Psoas muscle (tissue), 8 donors: ENCODE data around the gene GPR152. TPM values are rescaled to one million over a fixed set of nuclear protein-coding genes. Genes with fewer than 3 reads are reported as not detected.

ENCODE experiments used
- ATAC-seq, 4 donors: fragments of 200-7000 bp; cut with Tn5 transposase; one replicate each; pipeline ENCODE4 v1.9.1; 2020; ENCODE audit warnings: moderate library complexity in 3 of 4, mild to moderate bottlenecking in 2 of 4
- DNase-seq, 2 donors: peaks; one replicate each; pipeline ENCODE4 v3.0.0-alpha.2; 2020
- H3K27ac ChIP-seq: fragments of 200-600 bp; one replicate; pipeline ENCODE4 v1.8.0; 2022
- H3K27me3 ChIP-seq, 3 donors: fragments of 200-600 bp in 1 of 3; one replicate each; pipeline versions ENCODE4 v1.6.1 to v1.8.0; 2013 to 2022; ENCODE audit warnings: low read length in 2 of 3, mild to moderate bottlenecking in 2 of 3, moderate library complexity in 1 of 3; ENCODE audit not compliant: insufficient read depth in 3 of 3
- H3K36me3 ChIP-seq, 2 donors: fragments of 200-600 bp in 1 of 2; one replicate each; pipeline versions ENCODE4 v1.6.1 to v1.8.0; 2013 to 2022; ENCODE audit warnings: low read depth in 1 of 2, mild to moderate bottlenecking in 1 of 2, moderate library complexity in 1 of 2; ENCODE audit not compliant: insufficient read depth in 1 of 2
- H3K4me1 ChIP-seq: fragments of 200-600 bp; one replicate; pipeline ENCODE4 v1.8.0; 2022
- H3K4me3 ChIP-seq: fragments of 200-600 bp; one replicate; pipeline ENCODE4 v1.8.0; 2022; ENCODE audit warnings: mild to moderate bottlenecking
- H3K9me3 ChIP-seq: fragments of 200-600 bp; one replicate; pipeline ENCODE4 v1.8.0; 2022
- CTCF ChIP-seq: fragments of 200-600 bp; IDR thresholded peaks from one replicate; pipeline ENCODE4 v1.8.0; 2022; ENCODE audit warnings: antibody characterized with exemption
- WGBS, 3 donors: extraction: QIAGEN DNeasy Blood & Tissue Kit; methylation state at CpG; one replicate each; pipeline versions ENCODE4 v1.1.6 to v1.1.7; 2013; 5-methylcytosine and 5-hydroxymethylcytosine counted together
- intact Hi-C, 2 donors: fragments of 100-400 bp; cut with DNase I; formaldehyde crosslinking; loops; one replicate each; pipeline versions ENCODE4 v1.11.0 to v1.14.2; 2022
- polyA plus RNA-seq, 3 donors: library from polyadenylated mRNA; stranded (reverse); fragments of 200-250 nt; gene quantifications; one replicate each; pipeline ENCODE4 v1.2.3, GENCODE V29; 2013
- total RNA-seq, 4 donors: library from RNA; stranded (reverse); fragmentation: NEBNext Ultra II Directional in 2 of 4; extraction: Animal tissue kit (Norgen Biotek cat#: 25700) in 2 of 4; gene quantifications; one replicate each; pipeline versions ENCODE4 v1.2.1 to v1.2.4, GENCODE V29; 2021 to 2023
- donor health status: healthy with polysubstance abuse.
- donor health status: DM: no; HTN: no; CAD: no; lungs with moderate emphysema.
- donor health status: Bipolar disorder and iron deficiency.
- donor health status: healthy.
- donor health status: DM: yes; HTN: yes; CAD: no.
- donor health status: DM: no; HTN: no; CAD: no.
- donor health status: DM: no; HTN: no; CAD: no.
- donor health status: DM: yes; HTN: yes; CAD: no.

The GPR152 gene
- total and polyA plus RNA-seq, 7 donors, result 0.19 TPM; not detected in 6

- 65 to 71% (median 67%) methylated on average over 18 of the region's 18 CpGs for WGBS, 3 donors
- no peaks in the 10 kb centered on the region for H3K36me3 ChIP-seq
- peaks cover 0 to 32% (median 11%) of the 10 kb centered on the region in 3 donors for H3K27me3 ChIP-seq
- no peak for TF ChIP-seq CTCF
- ATAC-seq, result no peak
- no peak overlapping the region for H3K27ac ChIP-seq
- H3K4me1 ChIP-seq, result no peaks in the 10 kb centered on the region
- no peaks in the 10 kb centered on the region for H3K9me3 ChIP-seq
- no peak overlapping the region for H3K4me3 ChIP-seq
- no peak for DNase-seq
- intact Hi-C loops, result no loop called here
Observed at GRCh38 chr11:67408437-67409200, 43.9 kb downstream of the GPR152 start.

GRCh38 chr11:67407688-67408163, 44.8 kb downstream of the GPR152 start:
- 53 to 71% (median 61%) methylated on average over 12 of the region's 12 CpGs for WGBS, 3 donors
- Histone ChIP-seq H3K36me3 (no peaks in the 10 kb centered on the region), H3K27me3 (peaks cover 0 to 32% (median 9%) of the 10 kb centered on the region in 3 donors), H3K4me1 (no peaks in the 10 kb centered on the region), H3K27ac (no peak overlapping the region), H3K4me3 (no peak overlapping the region), H3K9me3 (no peaks in the 10 kb centered on the region)
- TF ChIP-seq CTCF, result no peak
- DNase-seq, result no peak
- no peak for ATAC-seq
- intact Hi-C loops, result no loop called here

- ATAC-seq (no peak), DNase-seq (no peak)
- Histone ChIP-seq H3K4me3 (no peak overlapping the region), H3K27ac (no peak overlapping the region), H3K4me1 (peaks cover 2% of the 10 kb centered on the region), H3K27me3 (peaks cover 0 to 32% (median 9%) of the 10 kb centered on the region in 3 donors), H3K9me3 (no peaks in the 10 kb centered on the region), H3K36me3 (no peaks in the 10 kb centered on the region)
- no peak for TF ChIP-seq CTCF
- intact Hi-C loops, result no loop called here
- 37 to 61% (median 38%) methylated on average over 12 of the region's 12 CpGs for WGBS, 3 donors
Observed at GRCh38 chr11:67406969-67407687, 45.4 kb downstream of the GPR152 start.

GRCh38 chr11:67406420-67406968, 46.0 kb downstream of the GPR152 start:
- Histone ChIP-seq H3K27ac (no peak overlapping the region), H3K4me1 (peaks cover 5% of the 10 kb centered on the region), H3K4me3 (no peak overlapping the region), H3K27me3 (peaks cover 0 to 32% (median 9%) of the 10 kb centered on the region in 3 donors), H3K36me3 (no peaks in the 10 kb centered on the region), H3K9me3 (no peaks in the 10 kb centered on the region)
- intact Hi-C loops, result no loop called here
- no peak for ATAC-seq
- DNase-seq, result no peak
- TF ChIP-seq CTCF, result no peak
- 81 to 85% (median 85%) methylated on average over 14 to 18 of the region's 18 CpGs for WGBS, 3 donors
